B cell (primary cell): ENCODE data around the gene RGS7.

Source experiments
- CTCF ChIP-seq: fragments of 200-600 bp; IDR thresholded peaks from one replicate; pipeline ENCODE4 v1.8.0; 2022; ENCODE audit warnings: antibody characterized with exemption, mild to moderate bottlenecking
- EZH2 ChIP-seq: IDR thresholded peaks from 2 replicates; pipeline ENCODE4 v1.6.1; 2012; ENCODE audit warnings: borderline replicate concordance, low read depth, mild to moderate bottlenecking, moderate library complexity, low read length; ENCODE audit not compliant: insufficient read depth, poor library complexity, severe bottlenecking

GRCh38 chr1:240998441-240999015, 358.5 kb downstream of the RGS7 start:
- no peak for TF ChIP-seq CTCF
- no peak for TF ChIP-seq EZH2
